ENCODE data around the gene CPEB1.

Gene CPEB1

DNA sequence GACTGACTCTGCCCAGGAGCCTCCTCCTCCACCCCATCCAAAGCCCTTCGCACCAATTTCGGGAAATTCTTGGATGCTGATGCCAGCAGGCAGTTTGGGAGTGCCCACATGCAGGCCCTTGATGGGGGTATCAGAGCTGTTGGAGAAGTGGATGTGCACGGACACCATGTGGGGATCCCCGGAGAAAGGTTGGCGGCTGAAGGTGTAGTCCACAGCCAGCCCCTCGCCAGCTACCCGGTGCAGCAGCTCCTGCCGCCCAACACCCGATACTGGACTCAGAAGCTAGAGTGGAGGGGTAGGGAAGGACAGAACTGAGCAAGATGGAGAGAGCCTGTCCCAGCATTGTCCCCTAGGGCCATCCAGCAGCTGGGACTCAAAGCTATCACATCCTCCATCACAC is 15.5 kb upstream of the CPEB1 start:
- TF ChIP-seq, protein P1, sequence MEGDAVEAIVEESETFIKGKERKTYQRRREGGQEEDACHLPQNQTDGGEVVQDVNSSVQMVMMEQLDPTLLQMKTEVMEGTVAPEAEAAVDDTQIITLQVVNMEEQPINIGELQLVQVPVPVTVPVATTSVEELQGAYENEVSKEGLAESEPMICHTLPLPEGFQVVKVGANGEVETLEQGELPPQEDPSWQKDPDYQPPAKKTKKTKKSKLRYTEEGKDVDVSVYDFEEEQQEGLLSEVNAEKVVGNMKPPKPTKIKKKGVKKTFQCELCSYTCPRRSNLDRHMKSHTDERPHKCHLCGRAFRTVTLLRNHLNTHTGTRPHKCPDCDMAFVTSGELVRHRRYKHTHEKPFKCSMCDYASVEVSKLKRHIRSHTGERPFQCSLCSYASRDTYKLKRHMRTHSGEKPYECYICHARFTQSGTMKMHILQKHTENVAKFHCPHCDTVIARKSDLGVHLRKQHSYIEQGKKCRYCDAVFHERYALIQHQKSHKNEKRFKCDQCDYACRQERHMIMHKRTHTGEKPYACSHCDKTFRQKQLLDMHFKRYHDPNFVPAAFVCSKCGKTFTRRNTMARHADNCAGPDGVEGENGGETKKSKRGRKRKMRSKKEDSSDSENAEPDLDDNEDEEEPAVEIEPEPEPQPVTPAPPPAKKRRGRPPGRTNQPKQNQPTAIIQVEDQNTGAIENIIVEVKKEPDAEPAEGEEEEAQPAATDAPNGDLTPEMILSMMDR (IDR thresholded peaks at IDR 0.05; ENCODE audit: insufficient read depth, low read depth, low read length, missing control alignments), result no peak
- no peak for DNase-seq (ENCODE audit: low read depth)

DNA sequence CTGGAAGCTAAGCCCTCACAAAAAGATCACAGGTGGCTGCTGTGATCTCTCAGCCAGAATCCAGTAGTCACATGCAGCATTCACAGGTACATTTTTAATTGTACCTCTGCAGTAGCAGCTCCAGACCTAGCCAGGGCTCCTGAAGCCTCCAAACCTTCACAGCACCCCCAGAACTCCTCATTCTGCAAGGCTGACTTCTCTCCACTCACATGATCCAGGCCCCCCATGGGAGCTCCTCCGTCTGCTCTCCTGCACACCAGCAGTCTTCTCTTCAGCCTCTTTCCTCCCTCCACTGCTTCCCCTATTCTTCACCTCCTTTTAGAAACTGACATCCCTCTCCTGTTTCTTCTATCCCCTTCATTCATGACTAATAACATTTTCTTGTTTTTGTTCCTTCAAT is 13.2 kb upstream of the CPEB1 start:
- DNase-seq (ENCODE audit: low read depth), result no peak
- TF ChIP-seq, protein P1 (IDR thresholded peaks at IDR 0.05; ENCODE audit: insufficient read depth, low read depth, low read length, missing control alignments), result no peak
- H3K4me3 ChIP-seq (ENCODE audit: low read length), result no peak overlapping the region

More for the DNA sequence above, 15.5 kb upstream of the CPEB1 start:
- no peak overlapping the region for H3K4me3 ChIP-seq (ENCODE audit: low read length)

DNA sequence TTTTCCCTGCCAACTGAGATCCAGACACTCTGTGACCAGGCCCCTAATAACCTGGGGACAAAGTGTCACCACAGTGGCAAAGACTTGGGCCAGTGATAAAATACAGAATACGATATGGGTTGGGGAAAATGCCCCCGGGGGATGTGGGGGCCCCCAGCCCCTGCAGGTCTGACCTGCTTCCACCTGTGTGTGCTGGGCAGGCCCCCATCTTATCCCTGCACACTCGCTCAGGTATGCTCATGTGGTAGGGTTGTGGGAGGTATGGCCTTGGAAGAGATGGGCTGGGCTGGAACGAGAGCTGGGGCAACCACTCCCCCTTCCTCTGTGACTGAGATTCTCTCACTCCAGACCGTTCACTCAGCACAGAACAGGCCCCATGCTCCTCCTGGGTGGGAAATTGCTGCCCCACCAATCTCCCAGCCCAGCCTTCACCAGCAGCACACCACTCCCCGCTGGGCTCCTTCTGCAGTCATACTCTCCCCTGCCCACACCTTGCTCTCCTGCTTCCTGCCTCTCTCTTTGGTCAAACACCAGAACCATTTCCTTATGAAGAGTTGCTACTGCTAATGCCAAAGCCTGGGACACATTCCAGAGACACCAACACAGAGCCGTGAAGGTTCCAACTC is 9.6 kb upstream of the CPEB1 start:
- DNase-seq (ENCODE audit: low read depth), result no peak
- TF ChIP-seq, protein P1 (IDR thresholded peaks at IDR 0.05; ENCODE audit: insufficient read depth, low read depth, low read length, missing control alignments), result no peak
- no peak overlapping the region for H3K4me3 ChIP-seq (ENCODE audit: low read length)

DNA sequence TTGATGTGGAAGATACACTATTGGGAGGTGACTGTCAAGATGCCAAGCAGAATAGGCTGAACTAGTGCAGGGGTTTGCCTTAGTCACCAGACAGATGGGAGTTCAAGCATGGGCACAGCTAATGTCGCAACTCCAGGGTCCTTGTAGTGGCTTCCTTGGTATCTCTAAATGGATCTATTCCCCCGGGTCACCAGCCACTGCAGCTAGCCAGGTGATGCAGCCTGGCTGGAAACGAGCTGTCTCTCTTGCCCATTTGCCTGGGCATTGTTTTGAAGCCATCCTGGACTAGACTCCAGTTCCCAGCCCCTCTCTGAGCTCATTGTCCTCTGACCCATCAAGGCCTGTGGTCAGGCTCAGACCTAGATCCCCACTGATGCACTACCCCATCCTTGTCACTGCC is 8.4 kb upstream of the CPEB1 start:
- TF ChIP-seq, protein P1 (IDR thresholded peaks at IDR 0.05; ENCODE audit: insufficient read depth, low read depth, low read length, missing control alignments), result no peak
- no peak for DNase-seq (ENCODE audit: low read depth)
- no peak overlapping the region for H3K4me3 ChIP-seq (ENCODE audit: low read length)

DNA sequence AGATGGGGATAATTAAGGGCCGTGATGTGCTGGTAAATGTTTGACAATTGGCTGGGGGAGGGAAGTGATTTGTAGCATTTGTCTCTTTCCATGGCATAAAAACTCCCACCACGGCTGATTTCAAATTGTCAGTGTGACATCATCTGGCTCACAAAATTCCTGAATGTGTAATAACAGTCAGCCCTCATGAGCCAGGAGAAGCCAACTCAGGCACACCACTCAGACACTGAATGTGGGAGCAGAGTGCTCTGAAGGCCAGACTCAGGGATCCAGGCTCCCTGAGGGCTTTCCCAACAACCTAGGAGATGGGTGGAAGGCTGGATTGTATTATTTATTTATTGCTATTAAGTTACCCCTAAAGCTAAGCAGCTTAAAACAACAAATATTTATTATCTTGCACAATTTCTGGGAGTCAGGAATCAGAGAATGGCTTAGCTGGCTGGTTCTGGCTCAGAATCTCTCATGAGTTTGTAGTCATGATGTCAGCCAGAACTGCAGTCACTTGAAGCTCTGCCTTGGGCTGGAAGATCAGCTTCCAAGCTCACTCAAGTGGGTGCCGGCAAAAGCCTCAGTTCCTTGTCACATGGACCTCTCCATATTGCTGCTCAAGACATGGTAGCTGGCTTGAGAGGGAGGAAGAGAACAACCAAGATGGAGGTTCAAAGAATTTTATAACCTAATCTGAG is 6.5 kb upstream of the CPEB1 start:
- DNase-seq (ENCODE audit: low read depth), result no peak
- TF ChIP-seq, protein P1 (IDR thresholded peaks at IDR 0.05; ENCODE audit: insufficient read depth, low read depth, low read length, missing control alignments), result no peak
- H3K4me3 ChIP-seq (ENCODE audit: low read length), result no peak overlapping the region

DNA sequence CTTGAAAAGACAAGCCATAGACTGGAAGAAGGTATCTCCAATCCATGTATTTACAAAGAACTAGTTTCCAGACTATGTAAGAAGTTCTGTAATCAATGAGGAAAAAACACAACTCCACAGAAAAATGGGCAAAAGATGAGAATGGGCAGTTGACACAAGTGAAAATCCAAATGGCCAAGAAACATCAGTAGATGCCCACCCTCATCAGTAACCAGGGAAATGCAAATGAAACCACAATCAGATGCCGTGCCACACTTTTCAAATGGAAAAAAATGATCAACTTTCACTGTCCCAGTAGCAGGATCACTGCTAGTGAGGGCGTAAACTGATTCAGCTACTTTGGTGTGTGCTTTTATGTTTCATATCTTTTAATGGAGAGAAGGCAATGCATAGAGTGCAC is 4.5 kb upstream of the CPEB1 start:
- TF ChIP-seq, protein P1 (IDR thresholded peaks at IDR 0.05; ENCODE audit: insufficient read depth, low read depth, low read length, missing control alignments), result no peak
- no peak for DNase-seq (ENCODE audit: low read depth)
- no peak overlapping the region for H3K4me3 ChIP-seq (ENCODE audit: low read length)

Measured in epithelial cell of esophagus (primary cell).